ENCODE results near the gene TMTC2.

TMTC2 gene

DNA sequence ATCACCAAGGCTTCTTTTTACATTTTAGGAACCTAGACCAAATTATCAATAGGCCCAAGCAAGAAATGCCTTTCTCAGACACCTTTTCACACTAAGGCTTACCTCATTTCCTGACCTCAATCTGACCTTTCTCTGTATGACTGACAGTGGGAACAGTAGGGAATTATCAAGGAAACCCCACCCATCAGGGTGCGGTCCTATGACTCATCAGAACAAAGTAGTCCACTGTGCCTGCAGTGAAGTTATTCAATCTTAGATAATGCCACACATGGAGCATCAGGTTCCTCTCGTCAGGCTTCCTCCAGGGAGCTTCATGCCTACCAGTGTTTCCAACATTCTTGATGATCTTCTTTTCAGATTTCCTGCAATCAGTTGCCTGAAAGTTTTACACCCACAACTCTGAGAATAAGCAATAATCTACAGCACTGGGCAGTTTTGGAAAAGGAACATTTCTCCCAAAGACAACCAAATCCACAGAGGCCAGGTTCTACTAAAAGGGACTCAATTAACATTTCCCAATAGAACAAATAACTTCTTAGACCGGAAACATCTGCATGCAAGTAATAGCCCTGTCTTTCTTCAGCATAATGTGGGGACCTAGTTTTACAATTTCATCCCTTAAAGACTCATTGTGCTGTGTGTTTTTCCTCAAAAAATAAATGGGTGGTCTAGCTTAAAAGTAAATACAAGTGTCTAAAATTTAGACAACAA, 35.9 kb upstream of the TMTC2 start:
- TF ChIP-seq, protein P1, sequence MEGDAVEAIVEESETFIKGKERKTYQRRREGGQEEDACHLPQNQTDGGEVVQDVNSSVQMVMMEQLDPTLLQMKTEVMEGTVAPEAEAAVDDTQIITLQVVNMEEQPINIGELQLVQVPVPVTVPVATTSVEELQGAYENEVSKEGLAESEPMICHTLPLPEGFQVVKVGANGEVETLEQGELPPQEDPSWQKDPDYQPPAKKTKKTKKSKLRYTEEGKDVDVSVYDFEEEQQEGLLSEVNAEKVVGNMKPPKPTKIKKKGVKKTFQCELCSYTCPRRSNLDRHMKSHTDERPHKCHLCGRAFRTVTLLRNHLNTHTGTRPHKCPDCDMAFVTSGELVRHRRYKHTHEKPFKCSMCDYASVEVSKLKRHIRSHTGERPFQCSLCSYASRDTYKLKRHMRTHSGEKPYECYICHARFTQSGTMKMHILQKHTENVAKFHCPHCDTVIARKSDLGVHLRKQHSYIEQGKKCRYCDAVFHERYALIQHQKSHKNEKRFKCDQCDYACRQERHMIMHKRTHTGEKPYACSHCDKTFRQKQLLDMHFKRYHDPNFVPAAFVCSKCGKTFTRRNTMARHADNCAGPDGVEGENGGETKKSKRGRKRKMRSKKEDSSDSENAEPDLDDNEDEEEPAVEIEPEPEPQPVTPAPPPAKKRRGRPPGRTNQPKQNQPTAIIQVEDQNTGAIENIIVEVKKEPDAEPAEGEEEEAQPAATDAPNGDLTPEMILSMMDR (IDR thresholded peaks at IDR 0.05; ENCODE audit: control insufficient read depth, extremely low read depth, insufficient read depth), result no peak
- no peak for DNase-seq (ENCODE audit: low read depth)
- no peak overlapping the region for H3K4me3 ChIP-seq (ENCODE audit: low read depth, low read length)

DNA sequence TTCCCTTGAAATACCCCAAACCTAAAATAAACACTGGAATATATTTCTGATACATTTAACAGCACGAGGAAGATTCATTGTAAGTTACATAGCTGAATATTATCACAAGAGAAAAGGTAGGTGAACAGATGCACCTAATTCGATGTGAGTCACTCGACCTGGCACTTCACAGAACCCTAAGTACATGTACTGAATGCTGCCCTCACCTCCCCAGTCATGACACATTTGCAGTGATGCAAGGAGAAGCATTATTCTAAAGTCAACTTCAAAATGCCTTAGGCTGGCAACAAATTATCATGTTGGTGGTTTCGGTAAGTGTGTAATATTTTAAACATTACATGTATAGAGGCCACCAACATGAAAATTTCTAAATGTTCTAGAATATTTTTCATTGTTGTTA, 35.2 kb upstream of the TMTC2 start:
- TF ChIP-seq, protein P1 (IDR thresholded peaks at IDR 0.05; ENCODE audit: control insufficient read depth, extremely low read depth, insufficient read depth), result no peak
- DNase-seq (ENCODE audit: low read depth), result no peak
- no peak overlapping the region for H3K4me3 ChIP-seq (ENCODE audit: low read depth, low read length)

DNA sequence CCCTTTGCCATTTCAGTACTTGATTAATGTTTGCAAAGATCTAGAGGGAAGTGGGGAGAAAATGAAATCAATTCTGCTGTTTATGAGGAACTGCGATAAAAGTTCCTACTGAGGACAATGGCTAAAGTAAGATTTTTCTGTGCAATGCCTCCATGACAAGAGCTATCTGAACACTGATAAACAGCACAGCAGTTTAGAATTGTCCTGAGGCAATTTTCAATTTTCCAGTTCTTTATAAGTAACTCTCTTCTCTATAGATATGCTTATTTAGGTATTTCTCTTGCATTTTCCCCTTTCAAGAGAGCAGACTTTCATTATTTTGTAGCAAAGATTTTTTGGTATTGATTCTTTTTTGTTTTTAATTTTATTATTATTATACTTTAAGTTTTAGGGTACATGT, 34.6 kb upstream of the TMTC2 start:
- H3K4me3 ChIP-seq (ENCODE audit: low read depth, low read length), result no peak overlapping the region
- DNase-seq (ENCODE audit: low read depth), result no peak
- TF ChIP-seq, protein P1 (IDR thresholded peaks at IDR 0.05; ENCODE audit: control insufficient read depth, extremely low read depth, insufficient read depth), result no peak

DNA sequence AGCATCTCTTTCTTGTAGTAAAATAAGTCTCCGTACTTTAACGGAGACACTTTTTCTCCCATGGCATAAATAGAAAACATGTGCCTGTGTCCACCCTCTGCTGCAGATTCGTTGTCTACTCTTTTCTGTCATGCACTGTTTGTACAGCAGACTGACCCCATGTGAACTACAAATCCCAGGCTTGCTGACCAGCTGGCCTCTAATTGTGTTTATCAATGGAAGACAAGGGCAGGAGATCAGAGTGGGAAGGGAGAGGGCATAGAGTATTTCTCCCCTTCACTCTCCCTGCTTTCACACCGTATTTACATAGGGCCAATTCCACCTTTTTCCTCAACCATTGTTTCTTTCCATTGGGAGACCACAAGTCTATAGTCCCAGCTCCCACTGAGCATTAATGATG, 31.0 kb upstream of the TMTC2 start:
- TF ChIP-seq, protein P1 (IDR thresholded peaks at IDR 0.05; ENCODE audit: control insufficient read depth, extremely low read depth, insufficient read depth), result no peak
- no peak overlapping the region for H3K4me3 ChIP-seq (ENCODE audit: low read depth, low read length)
- no peak for DNase-seq (ENCODE audit: low read depth)

DNA sequence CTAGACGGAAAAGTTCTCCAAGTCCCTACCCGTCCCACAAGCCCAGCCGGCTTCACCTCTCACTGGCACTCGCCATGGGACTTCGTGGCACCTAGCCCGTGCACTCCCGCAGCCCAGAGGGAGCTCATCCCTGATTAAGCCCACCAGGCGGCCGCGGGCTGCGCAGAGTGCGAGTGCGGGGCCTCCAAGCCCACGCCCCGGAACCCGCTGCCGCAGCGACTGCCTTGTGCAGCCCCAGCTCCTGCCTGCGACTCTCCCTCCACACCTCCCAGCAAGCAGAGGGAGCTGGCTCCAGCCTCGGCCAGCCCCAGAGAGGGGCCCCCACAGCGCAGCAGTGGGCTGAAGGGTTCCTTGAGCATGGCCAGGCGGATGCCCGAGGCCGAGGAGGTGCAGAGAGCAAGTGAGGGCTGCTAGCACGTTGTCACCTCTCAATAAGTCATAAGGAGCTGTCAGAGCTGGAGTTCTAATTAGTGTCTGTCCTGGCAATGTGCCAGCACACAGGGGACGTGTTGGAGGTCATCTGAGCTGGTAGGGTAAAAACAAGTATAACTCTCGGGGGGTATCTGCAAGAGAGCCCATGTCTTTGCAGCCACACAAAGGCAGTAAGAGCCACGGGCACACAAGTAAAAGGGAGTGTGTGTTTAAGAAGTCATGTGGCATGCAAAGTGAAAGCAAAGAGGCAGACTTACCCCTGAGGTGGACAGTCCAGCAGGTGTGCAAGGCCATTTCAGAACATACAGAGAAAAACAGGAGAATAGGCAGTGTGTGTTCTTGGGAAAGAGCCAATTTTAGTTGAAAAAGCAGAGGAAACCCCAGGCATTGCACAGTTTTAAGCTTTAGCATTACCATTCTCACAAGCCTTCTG, 27.1 kb upstream of the TMTC2 start:
- no peak for DNase-seq (ENCODE audit: low read depth)
- TF ChIP-seq, protein P1 (IDR thresholded peaks at IDR 0.05; ENCODE audit: control insufficient read depth, extremely low read depth, insufficient read depth), result no peak
- no peak overlapping the region for H3K4me3 ChIP-seq (ENCODE audit: low read depth, low read length)

DNA sequence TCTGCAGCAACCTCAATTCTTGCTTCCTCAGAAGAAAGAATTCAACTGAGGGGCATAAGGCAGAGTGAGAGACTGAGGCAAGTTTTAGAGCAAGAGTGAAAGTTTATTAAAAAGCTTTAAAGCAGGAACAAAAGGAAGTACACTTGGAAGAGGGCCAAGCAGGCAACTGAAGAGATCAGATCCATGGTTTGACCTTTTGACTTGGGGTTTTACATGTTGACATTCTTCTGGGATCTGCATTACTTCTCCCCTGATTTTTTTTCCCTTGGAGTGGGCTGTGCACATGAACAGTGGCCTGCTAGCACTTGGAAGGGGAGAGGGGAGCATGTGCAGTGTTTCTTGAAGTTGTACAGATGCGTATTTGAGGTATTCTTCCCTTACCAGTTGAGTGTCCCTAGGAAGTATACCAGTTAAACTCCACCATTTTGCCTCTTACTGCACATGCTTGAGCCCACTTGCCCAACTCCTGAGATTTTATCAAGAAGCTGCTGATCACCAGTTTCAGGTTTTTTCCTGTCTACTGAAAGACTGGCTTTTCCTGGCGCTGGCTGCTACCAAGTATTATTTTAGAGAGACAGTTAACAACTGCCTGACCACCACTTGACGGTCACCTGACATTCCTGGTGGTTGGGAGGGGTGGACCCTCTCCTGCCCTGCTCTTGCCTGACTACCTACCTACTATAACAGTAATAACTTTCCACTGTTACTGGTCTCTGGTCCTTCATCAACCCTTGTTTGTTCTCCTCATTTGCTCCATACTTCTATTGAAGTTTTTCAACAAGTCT, 26.0 kb upstream of the TMTC2 start:
- no peak for DNase-seq (ENCODE audit: low read depth)
- TF ChIP-seq, protein P1 (IDR thresholded peaks at IDR 0.05; ENCODE audit: control insufficient read depth, extremely low read depth, insufficient read depth), result no peak

More for the DNA sequence above, 26.0 kb upstream of the TMTC2 start:
- no peak overlapping the region for H3K4me3 ChIP-seq (ENCODE audit: low read depth, low read length)
